Central memory CD4-positive, alpha-beta T cell (primary cell): Measurements from ENCODE around the gene PLSCR4.
"Not testable (repeated sequence)": the region's sequence is repeated elsewhere in the genome, so short reads cannot be mapped to it uniquely, and the experiment has no call there.

Experiments
- DNase-seq: peaks from one replicate; pipeline ENCODE4 v3.0.0; 2022

Gene PLSCR4

GRCh38 chr3:146246526-146246925 lies 4.4 kb downstream of the PLSCR4 start:
- no peak for DNase-seq

GRCh38 chr3:146243559-146243958 lies 7.3 kb downstream of the PLSCR4 start:
- DNase-seq, result no peak

GRCh38 chr3:146241523-146242240 lies 9.2 kb downstream of the PLSCR4 start:
- DNase-seq, result no peak

DNA sequence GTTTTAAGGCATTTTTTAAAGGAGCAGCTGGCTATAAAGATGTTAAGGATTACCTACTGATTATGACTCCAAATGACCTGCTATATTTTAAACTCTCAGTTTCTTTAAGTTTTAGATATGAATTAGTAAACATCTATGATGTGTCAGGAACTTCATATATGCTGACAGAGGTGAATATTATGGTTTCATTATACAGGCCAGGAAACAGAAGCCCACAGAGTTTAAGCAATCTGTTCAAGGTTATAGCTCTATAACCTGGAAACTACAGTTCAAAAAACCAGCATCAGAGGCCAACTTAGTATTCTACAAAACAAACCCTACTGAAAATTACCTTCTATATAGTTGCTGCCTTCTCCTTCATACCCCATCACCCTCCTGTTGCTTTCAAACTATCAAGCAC lies 17.4 kb downstream of the PLSCR4 start:
- no peak for DNase-seq

DNA sequence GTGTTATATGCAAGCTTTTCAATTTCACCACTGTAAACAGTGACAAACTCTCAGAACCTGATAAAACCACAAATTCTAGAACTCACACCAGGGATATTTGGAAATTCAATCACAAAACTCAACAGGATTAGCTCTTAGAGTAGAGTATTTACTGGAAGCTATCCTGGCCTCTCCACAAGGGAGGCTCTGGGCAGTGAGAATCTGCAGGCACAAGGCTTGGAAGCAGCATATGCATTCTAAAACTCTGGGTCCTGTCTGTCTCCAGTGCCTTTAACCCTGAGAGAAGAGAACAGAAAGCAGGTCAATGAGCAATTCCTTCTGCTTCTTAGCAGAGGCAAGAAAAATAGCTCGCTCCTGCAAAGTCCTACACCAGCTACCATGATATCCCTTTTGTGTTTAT lies 23.4 kb downstream of the PLSCR4 start:
- no peak for DNase-seq

- no peak for DNase-seq
Measured at GRCh38 chr3:146226881-146227280, 24.0 kb downstream of the PLSCR4 start.

DNA sequence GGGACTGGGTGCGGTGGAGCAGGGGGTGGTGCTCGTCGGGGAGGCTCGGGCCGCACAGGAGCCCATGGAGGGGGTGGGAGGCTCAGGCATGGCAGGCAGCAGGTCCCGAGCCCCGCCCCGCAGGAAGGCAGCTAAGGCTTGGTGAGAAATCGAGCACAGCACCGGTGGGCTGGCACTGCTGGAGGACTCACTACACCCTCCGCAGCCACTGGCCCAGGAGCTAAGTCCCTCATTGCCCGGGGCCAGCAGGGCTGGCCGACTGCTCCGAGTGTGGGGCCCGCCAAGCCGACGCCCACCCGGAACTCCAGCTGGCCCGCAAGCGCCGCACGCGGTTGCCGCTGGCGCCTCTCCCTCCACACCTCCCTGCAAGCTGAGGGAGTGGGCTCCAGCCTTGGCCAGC lies 25.4 kb downstream of the PLSCR4 start:
- not testable (repeated sequence) for DNase-seq

GRCh38 chr3:146223401-146224373 lies 27.2 kb downstream of the PLSCR4 start:
- DNase-seq, result no peak

DNA sequence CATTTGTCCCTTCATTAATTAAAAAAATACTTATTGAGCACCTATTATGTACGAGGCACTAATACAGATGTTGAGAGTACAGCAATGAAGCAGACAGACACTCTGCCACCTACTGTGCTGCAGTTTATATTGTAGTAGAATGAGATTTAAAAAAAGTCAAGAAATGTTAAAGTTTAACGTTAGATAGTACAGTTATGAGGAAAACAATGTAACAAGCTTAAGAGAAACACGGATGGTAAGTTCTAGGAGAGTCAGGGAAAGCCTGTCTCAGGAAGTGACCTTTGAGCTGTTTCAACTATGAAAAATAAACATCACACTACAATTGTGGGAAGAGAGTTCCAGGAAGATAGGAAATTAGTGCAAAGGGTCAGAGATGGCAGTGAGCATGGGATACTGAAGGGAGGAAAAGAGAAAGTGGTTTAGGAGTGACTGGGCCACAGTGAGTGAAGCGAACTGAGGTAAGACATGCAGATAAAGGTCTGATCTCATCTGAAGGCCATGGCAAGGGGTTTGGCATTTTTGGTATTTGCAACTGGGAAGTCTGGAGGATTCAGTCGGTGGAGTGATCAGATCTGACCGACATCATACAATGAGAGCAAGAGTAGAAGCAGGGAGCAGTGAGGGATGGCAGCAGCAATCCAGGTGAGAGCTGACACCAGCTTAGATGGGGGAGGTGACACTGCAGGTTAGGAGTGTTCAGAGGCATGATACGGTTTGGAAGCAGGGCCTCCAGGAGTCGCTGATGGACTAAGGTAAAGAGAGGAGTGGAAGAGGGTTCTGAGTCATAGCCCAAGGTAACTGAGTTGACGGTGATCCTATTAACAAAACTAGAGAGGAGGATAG lies 28.5 kb downstream of the PLSCR4 start:
- DNase-seq, result no peak

GRCh38 chr3:146221276-146221675 lies 29.6 kb downstream of the PLSCR4 start:
- DNase-seq, result no peak

GRCh38 chr3:146218880-146219866 lies 31.7 kb downstream of the PLSCR4 start:
- peak; percentile 1 for DNase-seq

DNA sequence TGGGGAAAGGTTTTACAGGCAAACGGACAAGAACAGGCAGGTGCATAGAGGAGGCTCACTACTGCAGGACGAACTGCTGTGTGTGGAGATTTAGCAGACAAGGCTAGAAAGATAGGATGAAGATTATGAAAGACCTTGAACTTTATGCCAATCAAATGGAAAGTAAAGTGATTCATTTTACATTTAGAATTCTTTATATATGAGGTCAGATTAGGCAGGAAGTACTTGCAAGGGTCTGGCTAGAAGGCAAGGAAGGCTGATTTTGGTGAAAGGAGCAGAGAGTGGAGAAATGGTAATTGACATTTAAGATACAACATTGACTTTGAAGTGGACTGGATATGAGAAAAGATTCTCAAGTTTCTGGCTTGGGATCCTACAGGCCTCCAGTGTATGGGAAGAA lies 33.6 kb downstream of the PLSCR4 start:
- DNase-seq, result no peak

- no peak for DNase-seq
Measured at GRCh38 chr3:146214493-146214892, 36.4 kb downstream of the PLSCR4 start.

GRCh38 chr3:146209371-146209770 lies 41.5 kb downstream of the PLSCR4 start:
- no peak for DNase-seq

GRCh38 chr3:146203776-146204175 lies 47.1 kb downstream of the PLSCR4 start:
- DNase-seq, result no peak

GRCh38 chr3:146200461-146201220 lies 50.3 kb downstream of the PLSCR4 start:
- DNase-seq, result no peak

DNA sequence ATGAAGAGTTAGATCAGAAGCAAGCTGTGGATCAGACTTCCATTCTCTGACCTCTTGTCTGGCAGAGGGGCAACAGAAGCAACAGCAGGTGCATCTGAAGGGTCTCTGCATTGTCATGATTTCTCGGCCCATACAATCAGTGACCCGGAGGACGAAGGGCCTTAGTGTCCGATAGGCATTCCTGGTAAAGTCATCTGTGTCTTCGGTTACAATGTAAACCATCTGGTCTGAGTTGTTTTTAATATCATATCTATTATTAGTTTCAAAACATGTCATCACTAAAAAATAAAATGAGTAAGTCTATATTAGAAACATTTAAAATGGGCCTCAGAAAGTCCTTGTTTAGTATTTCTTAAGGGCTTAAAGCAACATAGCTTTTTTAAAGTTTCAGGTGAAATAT lies 51.1 kb downstream of the PLSCR4 start:
- DNase-seq, result no peak

DNA sequence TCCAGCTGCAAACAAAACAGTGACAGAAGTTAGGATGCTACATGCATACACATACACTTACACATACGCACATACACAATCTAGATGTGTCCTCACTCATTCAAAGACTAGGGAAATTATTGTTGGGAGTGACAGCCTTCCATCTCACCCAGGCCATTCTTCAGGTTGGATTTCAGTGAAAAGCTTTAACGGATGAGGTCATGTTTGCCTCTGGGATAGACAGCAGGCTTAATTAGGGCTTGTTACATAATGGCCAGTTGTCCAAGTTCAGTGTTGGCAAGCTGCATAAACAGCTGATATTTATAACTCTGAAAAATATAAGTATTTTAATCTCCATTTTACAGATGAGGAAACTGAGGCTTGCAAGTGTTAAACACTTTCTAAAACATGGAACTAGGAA lies 54.1 kb downstream of the PLSCR4 start:
- no peak for DNase-seq

DNA sequence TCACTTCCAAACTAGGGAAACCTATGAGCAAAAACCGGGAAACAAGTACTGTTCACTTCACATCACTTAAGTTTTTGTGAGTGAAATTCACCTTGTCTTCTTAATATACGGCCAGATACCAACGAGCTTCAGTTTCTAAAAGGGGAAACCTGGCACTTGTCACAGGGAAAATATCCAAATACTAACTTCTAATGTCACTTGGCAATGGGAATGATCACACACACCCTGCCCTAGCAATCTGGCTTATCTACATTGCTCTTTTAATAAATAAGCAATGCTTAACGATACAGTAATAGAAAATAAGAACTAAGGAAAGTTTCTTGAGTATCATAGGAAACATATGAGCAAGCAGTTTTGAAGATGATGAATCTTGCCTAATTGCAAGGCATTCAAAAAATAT lies 55.3 kb downstream of the PLSCR4 start:
- DNase-seq, result no peak

GRCh38 chr3:146195030-146195429 lies 55.9 kb downstream of the PLSCR4 start:
- no peak for DNase-seq

- DNase-seq, result no peak
Measured at GRCh38 chr3:146191051-146191450, 59.9 kb downstream of the PLSCR4 start.
